Jurkat, Clone E6-1 (cell line): ENCODE measurements around the gene F3. TPM values are rescaled to one million over a fixed set of nuclear protein-coding genes. Genes with fewer than 3 reads are reported as not detected.
A peak's percentile ranks its signal among the peaks of the same experiment; 100 is the strongest.
"Not testable (repeated sequence)": the region's sequence is repeated elsewhere in the genome, so short reads cannot be mapped to it uniquely, and the experiment has no call there.

Source experiments
- DNase-seq: peaks from one replicate; pipeline ENCODE4 v3.0.0-alpha.2; 2011; ENCODE audit warnings: low read depth, low spot score
- H3K4me3 ChIP-seq: 2 replicates; pipeline ENCODE4 v1.5.1; 2011; ENCODE audit warnings: mild to moderate bottlenecking, low read length, control low read depth, moderate library complexity
- polyA plus RNA-seq: library from polyadenylated mRNA; unstranded; fragments of >200 nt; gene quantifications from one replicate; pipeline ENCODE4 v1.2.1, GENCODE V29; 2012; ENCODE audit warnings: missing spikeins; ENCODE audit not compliant: insufficient read length, insufficient read depth

F3 gene
- 2.1 TPM for polyA plus RNA-seq

DNA sequence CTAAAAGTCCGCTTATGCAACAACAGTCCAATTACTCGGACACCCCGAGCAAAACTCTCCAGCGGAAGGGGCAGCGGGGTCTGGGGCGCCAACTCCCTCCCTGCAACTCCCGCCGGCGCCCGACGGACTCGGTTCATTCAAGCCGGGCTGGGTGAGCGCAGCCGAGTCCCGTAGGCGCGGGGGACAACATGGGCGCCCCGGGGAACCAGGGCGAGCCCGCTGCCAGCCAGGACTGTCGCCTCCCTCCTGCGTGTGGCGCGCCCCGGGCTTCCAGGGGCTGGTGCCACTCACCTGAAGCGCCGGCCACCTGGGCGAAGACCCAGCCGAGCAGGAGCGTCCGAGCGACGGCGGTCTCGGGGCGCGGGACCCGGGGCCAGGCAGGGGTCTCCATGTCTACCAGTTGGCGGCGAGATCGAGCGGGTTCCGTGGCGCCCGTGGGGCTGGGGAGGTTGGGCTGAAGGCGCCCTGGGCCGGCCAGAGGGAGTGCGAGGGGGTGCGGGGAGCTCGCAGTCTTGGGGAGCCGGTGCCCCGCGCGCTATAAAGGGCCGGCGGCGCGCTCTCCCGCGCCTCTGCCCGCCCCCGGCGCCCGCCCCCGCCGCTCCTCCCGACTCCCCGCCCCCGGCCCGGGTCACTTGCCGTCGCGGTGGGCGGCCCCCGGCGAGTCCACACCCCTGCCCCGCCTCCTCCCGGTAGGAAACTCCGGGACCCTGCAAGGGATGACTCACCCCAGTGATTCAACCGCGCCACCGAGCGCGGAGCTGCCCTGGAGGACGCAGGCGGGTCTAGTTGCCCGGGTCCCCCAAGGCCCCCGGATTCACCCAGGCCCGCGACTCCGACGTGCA lies at the start of gene F3:
F3 (minus strand) TSS at position 514 of the 842 bp plus-strand sequence; CDS start at position 391, 123 bp downstream.
- peak; percentile 62 for DNase-seq
- H3K4me3 ChIP-seq = peak within 1 kb of the TSS; percentile 55

DNA sequence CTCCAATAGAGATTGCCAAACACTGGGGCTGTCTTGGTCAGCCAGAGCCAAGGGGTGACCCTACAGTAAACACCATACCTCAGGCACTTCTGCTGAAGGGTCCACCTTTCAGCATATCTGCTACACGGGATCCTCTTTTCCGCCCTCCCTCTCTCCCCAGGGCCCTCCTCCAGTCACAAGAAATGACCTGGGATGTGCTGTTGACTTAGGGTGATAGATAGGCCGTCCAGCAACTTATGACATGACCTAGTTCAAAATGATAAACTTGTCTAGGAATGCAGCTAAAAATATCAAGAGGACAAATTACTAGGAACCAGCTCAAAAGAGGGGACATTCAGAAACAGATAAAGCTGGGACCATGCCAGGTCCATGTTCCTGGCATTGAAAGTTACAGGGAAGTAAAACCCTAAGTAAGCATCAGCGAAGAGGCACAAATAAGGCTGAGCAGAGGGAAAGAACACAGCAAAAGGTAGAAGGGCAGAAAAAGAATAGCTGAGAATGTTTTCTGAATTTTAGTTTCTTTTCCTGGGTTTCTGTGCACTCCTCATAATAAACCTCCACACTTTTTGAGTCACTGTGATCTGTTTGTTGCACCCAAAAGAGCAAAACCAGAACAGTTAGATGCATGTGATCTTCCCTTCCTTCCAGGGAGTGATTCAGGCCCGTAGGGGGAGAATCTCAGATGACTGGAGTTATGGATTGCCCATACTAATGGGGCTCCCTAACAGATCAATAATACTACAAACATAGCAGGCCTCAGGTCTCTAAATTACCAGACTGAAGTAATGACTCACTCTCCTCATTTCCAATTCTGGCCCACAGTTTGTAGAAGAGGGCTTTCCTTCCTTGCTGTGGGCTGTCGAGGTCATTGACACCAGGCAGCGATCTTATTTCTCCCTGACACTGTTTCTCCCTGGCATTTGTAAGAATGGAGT lies 48.9 kb upstream of the F3 start:
- no peak for DNase-seq
- no peak overlapping the region for H3K4me3 ChIP-seq

DNA sequence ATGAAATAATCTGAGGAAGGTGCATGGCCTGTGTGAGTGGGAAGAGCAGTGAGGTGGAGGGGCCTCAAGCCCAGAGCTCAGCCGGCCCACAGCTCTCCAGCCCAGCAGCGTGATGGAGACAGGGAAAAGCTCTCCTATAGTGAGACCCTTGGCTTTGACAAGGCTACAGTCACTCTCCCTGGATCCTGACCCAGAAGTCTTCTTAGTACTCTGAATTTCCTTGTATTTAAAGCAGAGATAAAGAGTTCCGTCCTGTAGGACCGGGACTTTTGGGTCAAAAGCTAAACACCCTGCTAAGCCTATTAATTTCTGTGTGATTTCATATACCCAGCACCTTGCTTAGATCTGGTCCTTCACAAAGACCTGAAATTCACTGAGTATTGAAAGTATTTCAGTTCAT lies 48.2 kb upstream of the F3 start:
- H3K4me3 ChIP-seq = no peak overlapping the region
- DNase-seq = no peak

DNA sequence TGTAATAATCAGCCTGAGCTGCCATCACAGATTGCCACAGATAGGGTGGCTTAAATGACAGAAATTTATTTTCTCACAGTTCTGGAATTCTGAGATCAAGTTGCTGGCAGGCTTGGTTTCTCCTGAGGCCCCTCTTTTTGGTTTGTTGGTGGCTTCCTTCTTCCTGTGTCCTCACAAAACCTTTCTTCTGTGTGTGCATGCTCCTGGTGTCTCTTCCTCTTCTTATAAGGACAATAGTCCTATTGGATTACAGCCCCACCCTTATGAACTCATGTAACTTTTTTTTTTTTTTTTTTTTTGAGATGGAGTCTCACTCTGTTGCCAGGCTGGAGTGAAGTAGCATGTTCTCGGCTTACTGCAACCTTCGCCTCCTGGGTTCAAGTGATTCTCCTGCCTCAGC lies 41.0 kb upstream of the F3 start:
- no peak for DNase-seq
- no peak overlapping the region for H3K4me3 ChIP-seq

DNA sequence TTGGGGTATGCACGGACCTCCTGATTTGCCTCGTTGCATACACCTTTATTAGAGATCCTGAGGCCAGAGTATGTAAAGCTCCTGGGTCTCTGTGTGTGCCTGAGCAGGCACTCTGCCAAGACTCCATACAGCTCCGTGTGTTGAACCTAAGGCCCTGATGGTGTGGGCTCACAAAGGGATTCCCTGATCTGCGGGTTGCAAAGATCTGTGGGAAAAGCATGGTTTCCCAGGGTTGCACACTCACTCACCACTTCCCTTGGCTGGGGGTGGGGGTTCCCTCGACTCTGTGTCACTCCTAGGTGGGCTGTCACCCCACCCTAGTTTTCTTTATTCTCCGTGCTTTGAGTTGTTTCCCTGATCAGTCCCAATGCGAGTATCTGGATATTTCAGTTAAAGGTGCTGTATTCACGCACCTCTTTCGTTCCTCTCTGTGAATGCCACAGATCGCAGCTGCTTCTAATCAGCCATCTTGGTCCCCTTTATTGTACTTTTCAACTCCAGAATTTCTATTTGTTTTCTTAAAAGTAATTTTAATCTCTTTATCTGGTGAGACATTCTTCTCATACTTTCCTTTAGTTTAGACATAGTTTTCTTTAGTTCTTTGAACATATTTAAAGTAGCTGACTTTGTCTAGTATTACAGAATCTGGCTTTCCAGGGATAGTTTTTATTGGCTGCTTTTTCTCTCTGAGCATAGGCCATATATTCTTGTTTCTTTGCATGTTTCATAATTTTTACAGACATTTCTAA lies 39.0 kb upstream of the F3 start:
- no peak for DNase-seq
- no peak overlapping the region for H3K4me3 ChIP-seq

DNA sequence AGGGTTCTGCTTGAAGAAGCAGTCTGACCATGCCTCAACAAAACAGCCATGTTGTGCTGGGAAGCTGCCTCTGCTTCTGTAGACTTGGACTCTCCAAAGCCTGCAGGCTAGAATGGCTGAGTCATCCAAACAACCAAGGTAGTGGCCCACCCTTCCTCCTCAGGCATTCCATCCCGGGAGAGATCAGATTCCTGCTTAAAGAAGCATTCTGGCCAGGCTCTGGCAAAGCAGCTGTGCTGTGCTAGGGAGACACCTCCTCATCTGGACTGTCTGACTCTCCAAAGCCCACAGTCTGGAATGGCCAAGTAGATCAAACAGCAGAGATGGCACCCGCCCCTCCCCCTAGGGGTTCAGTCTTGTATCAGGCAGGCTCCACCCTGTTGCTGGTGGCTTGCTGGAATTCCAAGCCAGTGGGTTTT lies 38.3 kb upstream of the F3 start:
- no peak for DNase-seq

DNA sequence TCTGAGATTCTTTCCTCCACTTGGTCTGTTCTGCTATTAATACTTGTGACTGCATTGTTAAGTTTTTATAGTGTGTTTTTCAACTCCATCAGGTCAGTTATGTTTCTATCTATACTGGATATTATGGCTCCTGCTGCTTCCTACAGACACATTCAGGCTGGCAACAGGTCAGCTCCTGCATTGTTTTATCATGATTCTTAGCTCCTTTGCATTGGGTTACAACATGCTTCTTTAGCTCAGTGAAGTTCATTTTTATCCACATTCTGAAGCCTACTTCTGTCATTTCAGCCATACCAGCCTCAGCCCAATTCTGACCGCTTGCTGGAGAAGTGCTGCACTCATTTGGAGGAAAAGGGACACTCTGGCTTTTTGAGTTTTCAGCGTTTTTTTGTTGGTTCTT lies 37.3 kb upstream of the F3 start:
- no peak for DNase-seq
- no peak overlapping the region for H3K4me3 ChIP-seq

More for the DNA sequence above, 38.3 kb upstream of the F3 start:
- no peak overlapping the region for H3K4me3 ChIP-seq

DNA sequence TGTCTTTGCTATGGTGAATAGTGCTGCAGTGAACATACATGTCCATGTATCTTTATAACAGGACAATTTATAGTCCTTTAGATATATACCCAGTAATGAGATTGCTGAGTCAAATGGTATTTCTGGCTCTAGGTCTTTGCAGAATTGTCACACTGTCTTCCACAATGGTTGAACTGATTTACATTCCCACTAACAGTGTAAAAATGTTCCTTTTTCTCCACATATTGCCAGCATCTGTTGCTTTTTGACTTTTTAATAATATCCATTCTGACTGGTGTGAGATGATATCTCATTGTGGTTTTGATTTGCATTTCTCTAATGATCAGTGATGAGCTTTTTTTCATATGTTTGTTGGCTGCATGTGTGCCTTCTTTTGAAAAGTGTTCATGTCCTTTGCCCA lies 32.4 kb upstream of the F3 start:
- DNase-seq, H3K4me3 ChIP-seq: not testable (repeated sequence)

DNA sequence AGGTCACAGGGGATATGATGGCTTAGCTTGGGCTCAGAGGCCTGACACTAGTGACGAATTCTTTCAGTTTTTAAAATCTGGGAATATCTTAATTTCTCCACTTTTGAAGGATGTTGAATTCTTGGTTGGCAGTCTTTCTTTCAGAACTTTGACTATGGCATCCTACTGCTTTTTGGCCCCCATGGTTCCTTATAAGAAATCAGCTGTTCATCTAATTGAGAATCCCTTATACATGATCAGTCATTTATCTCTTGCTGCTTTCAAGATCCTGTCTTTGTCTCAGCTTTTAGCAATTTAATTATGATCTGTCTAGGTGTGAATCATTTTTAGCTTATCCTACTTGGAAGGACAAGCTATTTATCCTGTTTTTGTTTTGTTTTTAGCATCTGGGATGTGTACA lies 31.2 kb upstream of the F3 start:
- no peak overlapping the region for H3K4me3 ChIP-seq
- no peak for DNase-seq

DNA sequence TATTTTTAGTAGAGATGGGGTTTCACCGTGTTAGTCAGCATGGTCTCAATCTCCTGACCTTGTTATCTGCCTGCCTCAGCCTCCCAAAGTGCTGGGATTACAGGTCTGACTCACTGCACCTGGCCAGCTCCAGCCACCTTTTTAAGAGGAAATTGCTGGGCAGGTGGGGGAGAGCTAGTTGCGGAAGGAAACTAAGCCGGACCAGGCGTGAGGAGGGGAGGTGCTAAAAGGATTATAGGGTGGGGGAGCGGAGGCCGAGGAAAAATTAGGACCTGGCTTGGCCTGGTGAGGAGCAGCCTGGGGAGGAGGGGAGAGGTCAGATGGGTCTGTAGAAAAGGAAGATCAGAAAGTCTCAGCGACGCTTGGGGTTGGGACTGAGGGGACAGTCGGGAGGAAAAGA lies 29.4 kb upstream of the F3 start:
- not testable (repeated sequence) for DNase-seq

DNA sequence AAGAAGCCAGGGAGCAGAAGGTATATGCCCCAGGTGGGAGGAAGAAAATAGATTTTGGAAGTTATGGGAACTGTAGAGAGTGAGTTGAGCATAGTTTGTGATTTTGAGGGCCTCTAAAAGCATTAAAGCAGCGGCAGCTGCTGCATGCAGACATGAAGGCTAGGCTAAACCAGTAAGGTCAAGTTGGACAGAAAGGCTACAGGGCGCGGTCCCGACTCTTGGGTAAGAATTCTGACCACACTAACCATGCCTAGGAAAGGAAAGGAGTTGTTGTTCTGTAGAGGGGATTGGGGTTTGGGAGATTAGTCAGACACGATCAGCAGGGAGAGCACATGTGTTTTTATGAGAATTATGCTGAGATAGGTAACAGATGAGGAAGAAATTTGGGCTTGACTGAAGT lies 27.2 kb upstream of the F3 start:
- DNase-seq, H3K4me3 ChIP-seq: not testable (repeated sequence)

More for the DNA sequence above, 29.4 kb upstream of the F3 start:
- not testable (repeated sequence) for H3K4me3 ChIP-seq

DNA sequence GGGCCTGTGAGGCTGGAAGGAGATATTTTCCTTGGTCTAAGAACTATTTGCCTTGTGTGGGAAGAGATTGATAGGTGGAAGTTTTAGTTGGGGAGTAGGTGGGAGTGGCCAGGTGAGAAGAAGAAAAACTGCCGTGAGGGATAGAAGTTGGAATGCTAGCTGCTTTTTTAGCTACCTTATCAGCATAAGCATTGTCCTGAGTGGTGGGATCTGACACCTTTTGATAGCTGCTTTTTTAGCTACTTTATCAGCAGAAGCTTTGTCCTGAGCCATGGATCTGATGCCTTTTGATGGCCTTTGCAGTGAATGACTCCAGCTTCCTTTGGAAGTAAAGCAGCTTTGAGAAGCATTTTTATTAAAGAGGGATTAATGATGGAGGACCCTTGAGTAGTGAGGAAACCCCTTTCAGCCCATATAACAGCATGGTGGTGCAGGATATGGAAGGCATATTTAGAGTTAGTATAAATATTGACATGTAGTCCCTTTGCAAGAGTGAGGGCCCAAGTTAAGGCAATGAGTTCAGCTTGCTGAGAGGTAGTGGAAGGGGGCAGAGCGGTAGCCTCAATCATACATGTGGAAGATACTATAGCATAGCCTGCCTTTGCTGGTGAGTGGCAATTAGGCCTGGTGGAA lies 26.5 kb upstream of the F3 start:
- not testable (repeated sequence) for H3K4me3 ChIP-seq

DNA sequence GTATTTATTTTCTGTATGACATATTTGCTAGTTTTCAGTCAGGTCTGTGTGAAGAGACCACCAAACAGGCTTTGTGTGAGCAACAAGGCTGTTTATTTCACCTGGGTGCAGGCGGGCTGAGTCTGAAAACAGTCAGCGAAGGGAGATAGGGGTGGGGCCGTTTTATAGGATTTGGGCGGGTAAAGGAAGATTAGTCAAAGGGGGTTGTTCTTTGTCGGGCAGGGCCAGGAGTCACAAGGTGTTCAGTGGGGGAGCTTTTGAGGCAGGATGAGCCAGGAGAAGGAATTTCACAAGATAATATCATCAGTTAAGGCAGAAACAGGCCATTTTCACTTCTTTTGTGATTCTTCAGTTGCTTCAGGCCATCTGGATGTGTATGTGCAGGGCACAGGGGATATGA lies 24.9 kb upstream of the F3 start:
- not testable (repeated sequence) for DNase-seq, H3K4me3 ChIP-seq

More for the DNA sequence above, 26.5 kb upstream of the F3 start:
- DNase-seq = not testable (repeated sequence)

DNA sequence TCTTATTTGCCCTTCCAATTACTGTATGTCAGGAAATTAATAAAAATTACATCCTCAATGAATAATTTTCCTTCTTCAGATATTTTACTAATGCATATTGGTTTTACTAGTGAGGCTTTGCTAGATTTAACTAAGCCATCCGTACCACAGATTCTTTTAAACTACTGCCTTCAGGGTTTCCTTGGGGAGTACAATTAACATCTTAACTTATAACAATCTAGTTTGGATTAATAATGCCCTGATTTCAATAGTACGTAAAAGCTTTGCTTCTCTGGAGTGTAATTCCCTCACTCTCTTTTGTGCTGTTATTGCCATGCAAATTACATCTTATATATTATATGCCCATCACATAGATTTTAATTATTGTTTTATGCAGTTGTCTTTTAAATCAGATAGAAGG lies 24.3 kb upstream of the F3 start:
- DNase-seq = no peak
- no peak overlapping the region for H3K4me3 ChIP-seq

DNA sequence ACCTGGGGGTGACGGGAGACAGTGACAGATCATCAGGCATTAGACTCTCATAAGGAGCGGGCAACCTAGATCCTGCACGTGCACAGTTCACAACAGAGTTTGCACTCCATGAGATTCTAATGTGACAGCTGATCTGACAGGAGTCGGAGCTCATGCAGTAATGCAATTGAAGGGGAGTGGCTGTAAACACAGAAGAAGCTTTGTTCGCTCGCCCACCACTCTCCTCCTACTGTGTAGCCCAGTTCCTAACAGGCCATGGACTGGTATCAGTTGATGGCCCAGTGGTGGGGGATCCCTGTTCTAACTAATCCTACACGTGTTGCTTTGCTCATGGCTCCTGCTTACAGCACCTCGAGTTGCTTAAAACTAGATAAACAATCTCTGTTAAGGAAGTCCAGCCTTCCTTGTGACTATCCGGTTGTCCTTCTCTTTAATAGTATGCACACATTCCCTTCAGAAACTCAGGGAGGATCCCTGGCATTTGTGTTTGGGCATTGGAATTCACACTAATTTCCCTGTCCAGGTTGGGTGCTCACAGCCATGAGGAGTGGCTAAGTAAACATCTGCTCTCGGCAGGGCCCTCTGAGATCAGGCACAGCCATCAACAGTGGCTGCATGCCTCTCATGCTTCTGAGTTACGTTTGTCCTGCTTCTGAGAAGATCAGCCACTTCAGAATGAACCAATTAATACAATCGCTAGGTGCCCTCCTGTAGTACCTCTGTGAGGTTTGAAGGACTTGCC lies 21.1 kb upstream of the F3 start:
- no peak overlapping the region for H3K4me3 ChIP-seq
- no peak for DNase-seq

DNA sequence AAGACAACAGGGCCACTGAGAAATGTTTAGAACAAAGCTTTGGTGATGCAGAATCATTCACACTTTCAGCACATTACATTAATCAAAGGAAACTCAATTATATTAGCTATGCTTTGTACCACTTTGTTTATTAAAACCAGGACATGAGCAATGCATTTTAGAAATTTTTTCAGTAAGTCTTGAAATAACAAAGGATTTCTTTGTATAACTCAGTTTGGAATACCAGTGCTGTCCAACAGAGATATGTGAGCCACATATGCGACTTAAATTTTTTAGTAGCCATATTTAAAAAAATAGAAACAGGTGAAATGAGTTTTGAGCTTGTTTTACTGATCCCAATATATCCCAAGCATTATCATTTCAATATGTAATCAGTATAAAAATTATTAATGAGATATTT lies 18.8 kb upstream of the F3 start:
- no peak for DNase-seq
- no peak overlapping the region for H3K4me3 ChIP-seq

DNA sequence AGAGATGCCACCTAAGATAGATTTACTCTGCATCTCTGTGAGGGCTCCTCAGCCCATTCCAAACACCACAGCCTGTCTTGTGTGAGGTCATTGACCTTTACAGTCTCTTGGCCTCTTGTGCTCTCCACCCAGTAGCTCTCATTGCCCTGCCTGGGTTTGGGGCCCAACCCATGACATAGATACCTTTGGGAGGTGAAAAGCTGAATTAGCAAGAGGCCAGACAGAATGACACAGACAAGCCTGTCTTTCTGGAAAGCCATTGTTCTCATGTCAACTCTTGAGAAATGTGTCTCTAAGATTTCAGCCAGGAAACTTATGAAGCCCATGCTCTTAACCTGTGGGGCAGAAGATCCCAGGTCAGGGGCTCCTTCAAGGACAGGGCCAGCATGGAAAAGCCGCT lies 18.4 kb upstream of the F3 start:
- no peak for DNase-seq
- no peak overlapping the region for H3K4me3 ChIP-seq

DNA sequence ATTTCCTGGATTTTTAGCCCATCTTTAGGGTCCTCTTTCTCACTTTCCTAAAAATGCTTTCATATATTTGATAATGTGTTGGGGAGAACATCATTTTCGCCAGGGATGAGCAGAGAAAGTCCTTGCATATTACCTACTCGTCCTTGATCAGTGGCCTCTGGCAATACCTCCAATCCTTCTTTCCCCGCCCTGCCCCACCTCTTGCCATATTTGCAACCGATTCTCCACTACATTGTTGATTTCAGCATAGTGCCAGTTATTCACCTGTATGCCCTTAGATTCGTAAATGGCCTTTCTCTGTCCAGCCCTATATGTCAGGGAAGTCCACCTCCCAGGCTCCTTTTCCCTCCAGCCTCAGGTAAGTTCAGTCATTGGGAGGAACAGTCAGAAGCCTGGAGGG lies 13.5 kb upstream of the F3 start:
- H3K4me3 ChIP-seq = no peak overlapping the region
- DNase-seq = no peak
